WTC11 (cell line): ENCODE data around the gene GRIA4. TPM values are rescaled to one million over a fixed set of nuclear protein-coding genes. Genes with fewer than 3 reads are reported as not detected.

Experiments used
- ATAC-seq: fragments of 200-7000 bp; cut with Tn5 transposase; 2 replicates; pipeline ENCODE4 v1.10.0; 2021; ENCODE audit warnings: mild to moderate bottlenecking, moderate library complexity
- CTCF ChIA-PET: fragments of 300-600 bp; sonication (Branson Sonifier 250); formaldehyde crosslinking; loops from one replicate; lab custom pipeline; 2021; ENCODE audit warnings: antibody characterized with exemption; lab: Charles Lee
- POLR2A ChIA-PET: fragments of 350-600 bp; sonication (Branson Sonifier 250); formaldehyde crosslinking; loops from one replicate; lab custom pipeline; 2021; ENCODE audit warnings: antibody characterized with exemption; lab: Charles Lee
- DNase-seq: peaks from one replicate; pipeline ENCODE4 v3.0.0; 2021; ENCODE audit warnings: low spot score
- H3K27ac Mint-ChIP-seq: 2 replicates; pipeline ENCODE4 v1.8.0; 2021; ENCODE audit warnings: mixed read lengths
- H3K27me3 Mint-ChIP-seq: 2 replicates; pipeline ENCODE4 v1.8.0; 2021; ENCODE audit warnings: low read depth, mild to moderate bottlenecking, moderate library complexity, mixed read lengths
- H3K36me3 Mint-ChIP-seq: 2 replicates; pipeline ENCODE4 v1.8.0; 2021; ENCODE audit warnings: mixed read lengths
- H3K4me1 Mint-ChIP-seq: 2 replicates; pipeline ENCODE4 v1.8.0; 2022; ENCODE audit warnings: mixed read lengths
- H3K4me3 Mint-ChIP-seq: 2 replicates; pipeline ENCODE4 v1.8.0; 2021; ENCODE audit warnings: mild to moderate bottlenecking, moderate library complexity, mixed read lengths
- H3K9me3 Mint-ChIP-seq: 2 replicates; pipeline ENCODE4 v1.8.0; 2021; ENCODE audit warnings: mixed read lengths
- ATF6 ChIP-seq: sonication (generic); formaldehyde crosslinking; IDR thresholded peaks from 2 replicates; pipeline ENCODE4 v1.8.1; 2023; ENCODE audit warnings: mild to moderate bottlenecking, missing genetic modification reagents
- CREB1 ChIP-seq: sonication (generic); formaldehyde crosslinking; IDR thresholded peaks from 2 replicates; pipeline ENCODE4 v1.8.0; 2023; ENCODE audit warnings: mild to moderate bottlenecking, missing genetic modification reagents
- CREM ChIP-seq: sonication (generic); formaldehyde crosslinking; IDR thresholded peaks from 2 replicates; pipeline ENCODE4 v1.8.1; 2022; ENCODE audit warnings: mild to moderate bottlenecking, missing genetic modification reagents, moderate library complexity
- IRF2 ChIP-seq: sonication (generic); formaldehyde crosslinking; IDR thresholded peaks from 2 replicates; pipeline ENCODE4 v1.8.0; 2022; ENCODE audit warnings: low read depth, missing genetic modification reagents, borderline replicate concordance
- KAT7 ChIP-seq: sonication (generic); formaldehyde crosslinking; IDR thresholded peaks from 2 replicates; pipeline ENCODE4 v1.8.1; 2023; ENCODE audit warnings: missing genetic modification reagents, mild to moderate bottlenecking, borderline replicate concordance
- MYBL2 ChIP-seq: sonication (generic); formaldehyde crosslinking; IDR thresholded peaks from 2 replicates; pipeline ENCODE4 v1.8.1; 2023; ENCODE audit warnings: mild to moderate bottlenecking, moderate library complexity, missing genetic modification reagents
- NFATC4 ChIP-seq: fragments of 250-450 bp; sonication (Bioruptor Pico); IDR thresholded peaks from 2 replicates; pipeline ENCODE4 v1.9.0; 2021; ENCODE audit warnings: mild to moderate bottlenecking
- PRDM15 ChIP-seq: sonication (generic); formaldehyde crosslinking; IDR thresholded peaks from 2 replicates; pipeline ENCODE4 v1.8.0; 2022; ENCODE audit warnings: missing genetic modification reagents
- PREB ChIP-seq: sonication (generic); formaldehyde crosslinking; IDR thresholded peaks from 2 replicates; pipeline ENCODE4 v1.8.1; 2022; ENCODE audit warnings: mild to moderate bottlenecking, missing genetic modification reagents, moderate library complexity, borderline replicate concordance
- ZNF263 ChIP-seq: sonication (generic); formaldehyde crosslinking; IDR thresholded peaks from 2 replicates; pipeline ENCODE4 v1.8.1; 2022; ENCODE audit warnings: low read depth, mild to moderate bottlenecking, moderate library complexity, missing genetic modification reagents
- ZNF396 ChIP-seq: fragments of 250-450 bp; sonication (Bioruptor Pico); IDR thresholded peaks from 2 replicates; pipeline ENCODE4 v1.8.0; 2021; ENCODE audit warnings: mild to moderate bottlenecking, moderate library complexity, borderline replicate concordance
- total RNA-seq: library from RNA; stranded (reverse); gene quantifications from 3 replicates; pipeline ENCODE4 v1.2.3, GENCODE V29; 2021
- TF ChIP-seq, protein P1 (sequence below): fragments of 250-450 bp; sonication (Bioruptor Pico); IDR thresholded peaks from 2 replicates; pipeline ENCODE4 v2.1.2; 2022; ENCODE audit warnings: mild to moderate bottlenecking, moderate library complexity
- TF ChIP-seq, protein P2 (sequence below): sonication (generic); formaldehyde crosslinking; conservative IDR thresholded peaks from 2 replicates; pipeline ENCODE4 v1.8.1; 2023; ENCODE audit warnings: mild to moderate bottlenecking, low read depth, missing genetic modification reagents, moderate library complexity

The GRIA4 gene
- total RNA-seq, 1 experiment from 2014 or later: 11.4 TPM

- TF ChIP-seq ATF6 (CRISPR knock-in tag) (no peak), PRDM15 (no peak), IRF2 (no peak), CREB1 (CRISPR knock-in tag) (no peak), CREM (no peak), ZNF396 (no peak), PREB (CRISPR knock-in tag) (no peak), NFATC4 (no peak)
- TF ChIP-seq, protein P1, sequence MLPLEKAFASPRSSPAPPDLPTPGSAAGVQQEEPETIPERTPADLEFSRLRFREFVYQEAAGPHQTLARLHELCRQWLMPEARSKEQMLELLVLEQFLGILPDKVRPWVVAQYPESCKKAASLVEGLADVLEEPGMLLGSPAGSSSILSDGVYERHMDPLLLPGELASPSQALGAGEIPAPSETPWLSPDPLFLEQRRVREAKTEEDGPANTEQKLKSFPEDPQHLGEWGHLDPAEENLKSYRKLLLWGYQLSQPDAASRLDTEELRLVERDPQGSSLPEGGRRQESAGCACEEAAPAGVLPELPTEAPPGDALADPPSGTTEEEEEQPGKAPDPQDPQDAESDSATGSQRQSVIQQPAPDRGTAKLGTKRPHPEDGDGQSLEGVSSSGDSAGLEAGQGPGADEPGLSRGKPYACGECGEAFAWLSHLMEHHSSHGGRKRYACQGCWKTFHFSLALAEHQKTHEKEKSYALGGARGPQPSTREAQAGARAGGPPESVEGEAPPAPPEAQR (CRISPR knock-in tag): no peak
- TF ChIP-seq, protein P2, sequence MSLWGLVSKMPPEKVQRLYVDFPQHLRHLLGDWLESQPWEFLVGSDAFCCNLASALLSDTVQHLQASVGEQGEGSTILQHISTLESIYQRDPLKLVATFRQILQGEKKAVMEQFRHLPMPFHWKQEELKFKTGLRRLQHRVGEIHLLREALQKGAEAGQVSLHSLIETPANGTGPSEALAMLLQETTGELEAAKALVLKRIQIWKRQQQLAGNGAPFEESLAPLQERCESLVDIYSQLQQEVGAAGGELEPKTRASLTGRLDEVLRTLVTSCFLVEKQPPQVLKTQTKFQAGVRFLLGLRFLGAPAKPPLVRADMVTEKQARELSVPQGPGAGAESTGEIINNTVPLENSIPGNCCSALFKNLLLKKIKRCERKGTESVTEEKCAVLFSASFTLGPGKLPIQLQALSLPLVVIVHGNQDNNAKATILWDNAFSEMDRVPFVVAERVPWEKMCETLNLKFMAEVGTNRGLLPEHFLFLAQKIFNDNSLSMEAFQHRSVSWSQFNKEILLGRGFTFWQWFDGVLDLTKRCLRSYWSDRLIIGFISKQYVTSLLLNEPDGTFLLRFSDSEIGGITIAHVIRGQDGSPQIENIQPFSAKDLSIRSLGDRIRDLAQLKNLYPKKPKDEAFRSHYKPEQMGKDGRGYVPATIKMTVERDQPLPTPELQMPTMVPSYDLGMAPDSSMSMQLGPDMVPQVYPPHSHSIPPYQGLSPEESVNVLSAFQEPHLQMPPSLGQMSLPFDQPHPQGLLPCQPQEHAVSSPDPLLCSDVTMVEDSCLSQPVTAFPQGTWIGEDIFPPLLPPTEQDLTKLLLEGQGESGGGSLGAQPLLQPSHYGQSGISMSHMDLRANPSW (CRISPR knock-in tag): no peak
Measured at GRCh38 chr11:105696000-105696399, 86.1 kb downstream of the GRIA4 start (continued).

DNA sequence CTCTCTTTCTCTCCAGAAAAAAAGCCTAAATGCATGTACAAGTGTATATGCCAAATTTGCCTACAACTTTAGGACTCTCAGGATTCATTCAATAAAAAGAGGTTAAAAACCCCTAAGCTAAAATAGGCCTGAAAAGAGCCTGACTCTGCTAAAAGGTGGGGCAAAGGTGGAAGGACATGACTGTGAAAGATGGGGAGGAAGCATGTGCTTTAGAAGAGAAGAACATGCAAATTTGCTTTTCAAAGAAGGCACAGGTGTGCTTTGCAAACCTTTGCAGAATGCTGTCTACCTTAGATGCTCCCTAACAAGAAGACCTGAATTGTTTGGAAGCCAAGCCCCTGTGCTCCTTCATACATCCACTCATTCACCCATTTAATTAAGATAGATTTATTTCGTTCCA is 87.4 kb downstream of the GRIA4 start:
- ChIA-PET POLR2A (no interaction called here), CTCF (no interaction called here)
- no peaks in the 10 kb centered on the region for H3K27me3 Mint-ChIP-seq
- TF ChIP-seq ZNF263 (CRISPR knock-in tag) (no peak), KAT7 (CRISPR knock-in tag) (no peak), CREM (no peak), PREB (CRISPR knock-in tag) (no peak), MYBL2 (CRISPR knock-in tag) (no peak)
- H3K27ac Mint-ChIP-seq: no peak overlapping the region
- no peak overlapping the region for H3K4me3 Mint-ChIP-seq
- no peak for DNase-seq
- no peaks in the 10 kb centered on the region for H3K36me3 Mint-ChIP-seq
- ATAC-seq: peak; percentile 39; the same call in 1 of the 2 replicates
- H3K9me3 Mint-ChIP-seq: no peaks in the 10 kb centered on the region
- H3K4me1 Mint-ChIP-seq: peaks cover 19% of the 10 kb centered on the region
